WTC11 (cell line): Measurements from ENCODE around the gene CNTNAP2. TPM values are rescaled to one million over a fixed set of nuclear protein-coding genes. Genes with fewer than 3 reads are reported as not detected.

Source experiments
- ATAC-seq: fragments of 200-7000 bp; cut with Tn5 transposase; 2 replicates; pipeline ENCODE4 v1.10.0; 2021; ENCODE audit warnings: mild to moderate bottlenecking, moderate library complexity
- CTCF ChIA-PET: fragments of 300-600 bp; sonication (Branson Sonifier 250); formaldehyde crosslinking; loops from one replicate; lab custom pipeline; 2021; ENCODE audit warnings: antibody characterized with exemption; lab: Charles Lee
- POLR2A ChIA-PET: fragments of 350-600 bp; sonication (Branson Sonifier 250); formaldehyde crosslinking; loops from one replicate; lab custom pipeline; 2021; ENCODE audit warnings: antibody characterized with exemption; lab: Charles Lee
- DNase-seq: peaks from one replicate; pipeline ENCODE4 v3.0.0; 2021; ENCODE audit warnings: low spot score
- H3K27ac Mint-ChIP-seq: 2 replicates; pipeline ENCODE4 v1.8.0; 2021; ENCODE audit warnings: mixed read lengths
- H3K27me3 Mint-ChIP-seq: 2 replicates; pipeline ENCODE4 v1.8.0; 2021; ENCODE audit warnings: low read depth, mild to moderate bottlenecking, moderate library complexity, mixed read lengths
- H3K36me3 Mint-ChIP-seq: 2 replicates; pipeline ENCODE4 v1.8.0; 2021; ENCODE audit warnings: mixed read lengths
- H3K4me1 Mint-ChIP-seq: 2 replicates; pipeline ENCODE4 v1.8.0; 2022; ENCODE audit warnings: mixed read lengths
- H3K4me3 Mint-ChIP-seq: 2 replicates; pipeline ENCODE4 v1.8.0; 2021; ENCODE audit warnings: mild to moderate bottlenecking, moderate library complexity, mixed read lengths
- H3K9me3 Mint-ChIP-seq: 2 replicates; pipeline ENCODE4 v1.8.0; 2021; ENCODE audit warnings: mixed read lengths
- ARID4B ChIP-seq: sonication (generic); formaldehyde crosslinking; IDR thresholded peaks from 2 replicates; pipeline ENCODE4 v1.8.0; 2023; ENCODE audit warnings: missing genetic modification reagents, mild to moderate bottlenecking, borderline replicate concordance
- ATF2 ChIP-seq: sonication (generic); formaldehyde crosslinking; IDR thresholded peaks from 2 replicates; pipeline ENCODE4 v1.8.1; 2022; ENCODE audit warnings: low read depth, missing genetic modification reagents, borderline replicate concordance
- ELF4 ChIP-seq: sonication (generic); formaldehyde crosslinking; IDR thresholded peaks from 2 replicates; pipeline ENCODE4 v1.8.1; 2022; ENCODE audit warnings: low read depth, mild to moderate bottlenecking, moderate library complexity, missing genetic modification reagents
- GTF2I ChIP-seq: fragments of 250-450 bp; sonication (Bioruptor Pico); conservative IDR thresholded peaks from 2 replicates; pipeline ENCODE4 v1.4.0; 2021; ENCODE audit warnings: mild to moderate bottlenecking
- HMGA2 ChIP-seq: fragments of 250-450 bp; sonication (Bioruptor Pico); IDR thresholded peaks from 2 replicates; pipeline ENCODE4 v1.4.0; 2021; ENCODE audit warnings: mild to moderate bottlenecking, moderate library complexity
- HMGXB4 ChIP-seq: sonication (generic); formaldehyde crosslinking; IDR thresholded peaks from 2 replicates; pipeline ENCODE4 v1.8.1; 2023; ENCODE audit warnings: mild to moderate bottlenecking, moderate library complexity, missing genetic modification reagents
- MAX ChIP-seq: sonication (generic); formaldehyde crosslinking; IDR thresholded peaks from 2 replicates; pipeline ENCODE4 v1.8.0; 2022; ENCODE audit warnings: mild to moderate bottlenecking, missing genetic modification reagents
- MXD4 ChIP-seq: fragments of 250-450 bp; sonication (Bioruptor Pico); IDR thresholded peaks from 2 replicates; pipeline ENCODE4 v1.8.0; 2021; ENCODE audit warnings: mild to moderate bottlenecking, moderate library complexity, borderline replicate concordance
- MYBL2 ChIP-seq: sonication (generic); formaldehyde crosslinking; IDR thresholded peaks from 2 replicates; pipeline ENCODE4 v1.8.1; 2023; ENCODE audit warnings: mild to moderate bottlenecking, moderate library complexity, missing genetic modification reagents
- PREB ChIP-seq: sonication (generic); formaldehyde crosslinking; IDR thresholded peaks from 2 replicates; pipeline ENCODE4 v1.8.1; 2022; ENCODE audit warnings: mild to moderate bottlenecking, missing genetic modification reagents, moderate library complexity, borderline replicate concordance
- RELA ChIP-seq: sonication (generic); formaldehyde crosslinking; IDR thresholded peaks from 2 replicates; pipeline ENCODE4 v1.8.1; 2022; ENCODE audit warnings: missing genetic modification reagents, mild to moderate bottlenecking, borderline replicate concordance
- STAT6 ChIP-seq: sonication (generic); formaldehyde crosslinking; conservative IDR thresholded peaks from 2 replicates; pipeline ENCODE4 v1.8.1; 2023; ENCODE audit warnings: mild to moderate bottlenecking, low read depth, missing genetic modification reagents, moderate library complexity
- TP53 ChIP-seq: sonication (generic); formaldehyde crosslinking; IDR thresholded peaks from 2 replicates; pipeline ENCODE4 v1.8.1; 2023; ENCODE audit warnings: mild to moderate bottlenecking, missing genetic modification reagents
- ZBTB43 ChIP-seq: sonication (generic); formaldehyde crosslinking; IDR thresholded peaks from 2 replicates; pipeline ENCODE4 v1.8.1; 2023; ENCODE audit warnings: mild to moderate bottlenecking, missing genetic modification reagents
- ZNF121 ChIP-seq: sonication (generic); formaldehyde crosslinking; IDR thresholded peaks from 2 replicates; pipeline ENCODE4 v1.8.0; 2023; ENCODE audit warnings: missing genetic modification reagents
- ZNF232 ChIP-seq: sonication (generic); formaldehyde crosslinking; IDR thresholded peaks from 2 replicates; pipeline ENCODE4 v1.8.0; 2022; ENCODE audit warnings: mild to moderate bottlenecking, missing genetic modification reagents
- ZNF396 ChIP-seq: fragments of 250-450 bp; sonication (Bioruptor Pico); IDR thresholded peaks from 2 replicates; pipeline ENCODE4 v1.8.0; 2021; ENCODE audit warnings: mild to moderate bottlenecking, moderate library complexity, borderline replicate concordance
- total RNA-seq: library from RNA; stranded (reverse); gene quantifications from 3 replicates; pipeline ENCODE4 v1.2.3, GENCODE V29; 2021

Gene CNTNAP2
- total RNA-seq, 1 experiment from 2014 or later, result 63.8 TPM

- TF ChIP-seq ATF2 (CRISPR knock-in tag) (no peak), STAT6 (CRISPR knock-in tag) (no peak), HMGA2 (CRISPR knock-in tag) (no peak), PREB (CRISPR knock-in tag) (no peak), MXD4 (CRISPR knock-in tag) (no peak), TP53 (CRISPR knock-in tag) (no peak), RELA (no peak), ZNF232 (CRISPR knock-in tag) (no peak), ARID4B (no peak)
These were observed 875.0 kb downstream of the CNTNAP2 start (continued) for GRCh38 chr7:146991596-146991995.

GRCh38 chr7:146993764-146994163 lies 877.2 kb downstream of the CNTNAP2 start:
- DNase-seq, result no peak
- no peaks in the 10 kb centered on the region for H3K36me3 Mint-ChIP-seq
- no peak overlapping the region for H3K27ac Mint-ChIP-seq
- ATAC-seq, result no peak
- H3K27me3 Mint-ChIP-seq, result no peaks in the 10 kb centered on the region
- peaks cover 13% of the 10 kb centered on the region; the same call in 1 of the 2 replicates for H3K9me3 Mint-ChIP-seq
- CTCF ChIA-PET, result interaction anchor here (1.1 kb wide), 1 partner anchor 32 kb away, joined by 3 read pairs; no protein-coding TSS in a partner anchor
- no peak overlapping the region for H3K4me3 Mint-ChIP-seq
- POLR2A ChIA-PET, result no interaction called here
- no peaks in the 10 kb centered on the region for H3K4me1 Mint-ChIP-seq
- TF ChIP-seq GTF2I (no peak), ZNF396 (CRISPR knock-in tag) (no peak), ELF4 (CRISPR knock-in tag) (no peak), HMGXB4 (no peak), ZNF232 (CRISPR knock-in tag) (no peak), MAX (CRISPR knock-in tag) (no peak), ZBTB43 (no peak), MYBL2 (CRISPR knock-in tag) (no peak), STAT6 (CRISPR knock-in tag) (no peak), ZNF121 (CRISPR knock-in tag) (no peak)
